SK-N-SH (cell line): ENCODE results near the gene FOXG1. TPM values are rescaled to one million over a fixed set of nuclear protein-coding genes. Genes with fewer than 3 reads are reported as not detected.

Source experiments
- CTCF ChIA-PET: fragments of 300-600, 350-600 bp; formaldehyde crosslinking; extraction: SDS; loops from one replicate; lab custom pipeline; 2021; lab: Yijun Ruan, JAX
- POLR2A ChIA-PET: fragments of 350-600 bp; sonication (Branson Sonifier 250); formaldehyde crosslinking; extraction: SDS; loops from one replicate; lab custom pipeline; 2020; ENCODE audit warnings: antibody characterized with exemption, inconsistent platforms; lab: Yijun Ruan, JAX
- DNase-seq: peaks from one replicate; pipeline ENCODE4 v3.0.0; 2012
- H2AFZ ChIP-seq: fragments of 200-600 bp; sonication (generic); 2 replicates; pipeline ENCODE4 v1.8.1; 2016; ENCODE audit warnings: antibody characterized with exemption, mild to moderate bottlenecking, low read depth
- H3F3A ChIP-seq: fragments of 200-600 bp; sonication (generic); replicated peaks from 2 replicates; pipeline ENCODE3; 2016; ENCODE audit warnings: antibody characterized with exemption, mild to moderate bottlenecking; ENCODE audit not compliant: insufficient read depth
- H3K27ac ChIP-seq, 2 experiments: fragments of 200-500 bp in 1 of 2; fragments of 200-600 bp in 1 of 2; sonication (Bioruptor generic) in 1 of 2; sonication (generic), shearing (Covaris generic) in 1 of 2; 2 replicates each; pipeline versions ENCODE4 v1.5.1 to v1.6.1; 2014 to 2016; ENCODE audit warnings: low read depth in 2 of 2, inconsistent platforms in 1 of 2, low read length in 1 of 2, mild to moderate bottlenecking in 1 of 2, mixed read lengths in 1 of 2
- H3K27me3 ChIP-seq: fragments of 200-600 bp; sonication (generic), shearing (Covaris generic); 2 replicates; pipeline ENCODE4 v1.6.1; 2016; ENCODE audit warnings: mixed run types; ENCODE audit not compliant: insufficient read depth
- H3K36me3 ChIP-seq, 2 experiments: fragments of 200-500 bp in 1 of 2; fragments of 200-600 bp in 1 of 2; sonication (Bioruptor generic) in 1 of 2; sonication (generic) in 1 of 2; replicated peaks in 1 of 2; 2 replicates each; pipeline versions ENCODE3 to v1.5.1; 2014 to 2016; ENCODE audit warnings: low read length in 1 of 2, mild to moderate bottlenecking in 1 of 2; ENCODE audit not compliant: insufficient read depth in 2 of 2, control insufficient read depth in 1 of 2
- H3K4me1 ChIP-seq, 2 experiments: fragments of 200-500 bp in 1 of 2; fragments of 200-600 bp in 1 of 2; sonication (Bioruptor generic) in 1 of 2; sonication (generic), shearing (Covaris generic) in 1 of 2; 2 replicates each; pipeline versions ENCODE4 v1.5.1 to v1.6.1; 2014 to 2016; ENCODE audit warnings: low read depth in 1 of 2, low read length in 1 of 2, mixed run types in 1 of 2; ENCODE audit not compliant: insufficient read depth in 2 of 2, control insufficient read depth in 1 of 2
- H3K4me2 ChIP-seq: fragments of 200-600 bp; sonication (generic), shearing (Covaris generic); 2 replicates; pipeline ENCODE4 v1.6.1; 2017; ENCODE audit warnings: mixed run types
- H3K4me3 ChIP-seq, 2 experiments: fragments of 200-500 bp in 1 of 2; fragments of 200-600 bp in 1 of 2; sonication (Bioruptor generic) in 1 of 2; sonication (generic), shearing (Covaris generic) in 1 of 2; 2 replicates each; pipeline versions ENCODE4 v1.5.1 to v1.8.1; 2014 to 2016; ENCODE audit warnings: low read depth in 2 of 2, inconsistent platforms in 1 of 2, low read length in 1 of 2, mild to moderate bottlenecking in 1 of 2, mixed read lengths in 1 of 2, moderate library complexity in 1 of 2
- H3K79me2 ChIP-seq: fragments of 200-600 bp; sonication (generic); 2 replicates; pipeline ENCODE4 v1.8.1; 2017; ENCODE audit warnings: mild to moderate bottlenecking; ENCODE audit not compliant: insufficient read depth
- H3K9ac ChIP-seq: fragments of 200-600 bp; sonication (generic); 2 replicates; pipeline ENCODE4 v1.6.1; 2017; ENCODE audit warnings: mixed run types
- H3K9me2 ChIP-seq: fragments of 200-600 bp; sonication (generic); 2 replicates; pipeline ENCODE4 v1.6.1; 2017; ENCODE audit warnings: mixed run types
- H3K9me3 ChIP-seq: fragments of 200-600 bp; sonication (generic); 2 replicates; pipeline ENCODE4 v1.6.1; 2017; ENCODE audit warnings: mixed run types, mild to moderate bottlenecking, moderate library complexity
- H4K20me1 ChIP-seq: fragments of 200-600 bp; sonication (generic); 2 replicates; pipeline ENCODE4 v1.6.1; 2017; ENCODE audit warnings: mild to moderate bottlenecking, mixed run types; ENCODE audit not compliant: insufficient read depth
- CTCF ChIP-seq: fragments of 200-600 bp; sonication (generic); IDR thresholded peaks from 2 replicates; pipeline ENCODE4 v1.6.1; 2017; ENCODE audit warnings: antibody characterized with exemption, mild to moderate bottlenecking, moderate library complexity
- EP300 ChIP-seq, 2 experiments: IDR thresholded peaks; 2 replicates each; pipeline versions ENCODE4 v1.4.0 to v1.6.1; 2012; ENCODE audit warnings: borderline replicate concordance in 1 of 2, low read depth in 1 of 2, low read length in 1 of 2
- EZH2phosphoT487 ChIP-seq: fragments of 200-600 bp; sonication (generic); IDR thresholded peaks from 2 replicates; pipeline ENCODE4 v1.6.1; 2017; ENCODE audit warnings: low read depth, mixed run types, mild to moderate bottlenecking, antibody characterized with exemption, moderate library complexity, borderline replicate concordance
- FOXM1 ChIP-seq: IDR thresholded peaks from 2 replicates; pipeline ENCODE4 v1.4.0; 2012; ENCODE audit warnings: low read depth, mild to moderate bottlenecking
- GABPA ChIP-seq: IDR thresholded peaks from 2 replicates; pipeline ENCODE4 v1.4.0; 2012; ENCODE audit warnings: low read depth, mild to moderate bottlenecking
- GATA2 ChIP-seq: sonication (generic); formaldehyde crosslinking; IDR thresholded peaks from 2 replicates; pipeline ENCODE4 v1.5.0; 2020; ENCODE audit warnings: mild to moderate bottlenecking, missing genetic modification reagents
- IRF3 ChIP-seq: fragments of 150-350 bp; IDR thresholded peaks from 2 replicates; pipeline ENCODE4 v1.6.1; 2016; ENCODE audit warnings: mild to moderate bottlenecking, low read depth, low read length
- MAX ChIP-seq: IDR thresholded peaks from 2 replicates; pipeline ENCODE4 v1.4.0; 2012; ENCODE audit warnings: low read depth
- MXI1 ChIP-seq: IDR thresholded peaks from 2 replicates; pipeline ENCODE4 v1.6.1; 2012; ENCODE audit warnings: mild to moderate bottlenecking, low read depth, low read length, improper control_type of control experiment
- NFIC ChIP-seq: IDR thresholded peaks from 2 replicates; pipeline ENCODE4 v1.4.0; 2012; ENCODE audit warnings: borderline replicate concordance
- NRF1 ChIP-seq: IDR thresholded peaks from 2 replicates; pipeline ENCODE4 v1.6.1; 2012; ENCODE audit warnings: low read depth, mild to moderate bottlenecking, low read length
- PBX3 ChIP-seq: IDR thresholded peaks from 2 replicates; pipeline ENCODE4; 2012
- POLR2AphosphoS5 ChIP-seq: IDR thresholded peaks from 2 replicates; pipeline ENCODE4 v1.6.1; 2012; ENCODE audit warnings: low read depth, low read length
- RAD21 ChIP-seq: IDR thresholded peaks from 2 replicates; pipeline ENCODE4 v1.6.1; 2012; ENCODE audit warnings: mild to moderate bottlenecking, low read length
- REST ChIP-seq: IDR thresholded peaks from 2 replicates; pipeline ENCODE4 v1.6.1; 2012; ENCODE audit warnings: mild to moderate bottlenecking, low read depth, low read length, moderate library complexity
- RFX5 ChIP-seq: IDR thresholded peaks from 2 replicates; pipeline ENCODE4 v1.6.1; 2012; ENCODE audit warnings: mild to moderate bottlenecking, improper control_type of control experiment, low read length
- SMC3 ChIP-seq: IDR thresholded peaks from 2 replicates; pipeline ENCODE4 v1.6.1; 2012; ENCODE audit warnings: low read depth, low read length, improper control_type of control experiment
- YY1 ChIP-seq: IDR thresholded peaks from 2 replicates; pipeline ENCODE4 v1.4.0; 2012; ENCODE audit warnings: low read depth, mild to moderate bottlenecking
- WGBS: methylation state at CpG from one replicate; pipeline ENCODE4 v1.1.6; 2017; ENCODE audit warnings: low lambda C conversion rate; 5-methylcytosine and 5-hydroxymethylcytosine counted together
- polyA plus RNA-seq, 3 experiments: library from polyadenylated mRNA; depleted of rRNA; stranded (reverse); fragments of >200 nt; gene quantifications; 2 replicates each; pipeline ENCODE4 v1.2.3, GENCODE V29; 2012

Gene FOXG1
- polyA plus RNA-seq, 1 of the 3 experiments (the other 2 are of a cell fraction) = not detected

DNA sequence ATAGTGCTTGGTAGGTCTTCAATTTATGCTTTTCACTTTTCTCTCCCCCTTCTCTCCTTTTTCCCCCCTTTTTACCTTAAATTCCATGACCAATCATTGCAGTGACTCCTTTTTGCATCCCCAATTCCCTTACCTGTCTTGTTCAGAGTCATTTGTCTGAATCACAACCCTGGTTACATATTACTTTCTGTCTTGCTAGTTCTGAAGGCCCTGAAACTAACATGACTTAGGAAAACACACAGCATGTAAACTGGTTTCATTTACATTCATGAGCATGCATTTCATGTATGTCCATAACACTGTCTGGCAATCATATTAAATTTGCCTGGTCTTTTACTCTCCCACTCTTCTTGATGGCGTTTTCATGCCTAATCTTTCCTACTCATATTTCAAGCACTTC, 20.3 kb upstream of the FOXG1 start (continued):
- TF ChIP-seq EZH2phosphoT487 (no peak), NRF1 (no peak), RFX5 (no peak), MXI1 (no peak), FOXM1 (no peak)

DNA sequence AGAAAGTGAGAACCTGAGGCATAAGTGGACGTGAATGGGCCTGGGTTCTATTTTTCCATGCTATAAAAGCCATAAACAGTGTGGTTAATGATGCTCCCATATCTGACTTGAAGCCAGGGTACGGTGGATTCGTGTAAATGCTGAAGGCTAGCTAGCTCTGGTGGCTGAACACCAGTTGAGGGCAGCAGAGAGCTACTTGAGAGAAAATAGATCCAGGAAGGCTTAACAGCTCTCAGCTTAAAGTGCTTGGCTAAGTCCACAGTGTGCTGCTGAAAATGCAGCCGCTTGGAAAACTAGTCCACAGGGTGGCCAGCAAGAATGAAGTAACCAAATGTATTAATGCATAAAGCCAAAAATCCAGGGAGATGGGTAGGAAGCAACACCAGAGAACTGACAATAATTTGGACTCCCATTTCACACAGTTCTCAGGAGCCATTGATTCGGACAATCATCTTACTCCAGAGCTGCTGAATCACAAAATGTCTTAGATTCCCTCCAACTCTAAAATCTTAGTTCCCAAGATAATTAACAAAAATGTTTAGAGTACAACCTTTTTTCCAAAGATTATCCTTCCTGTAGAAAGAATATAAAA, 15.0 kb upstream of the FOXG1 start:
- Histone ChIP-seq H3K9ac (no peak overlapping the region), H3K79me2 (no peaks in the 10 kb centered on the region), H4K20me1 (no peaks in the 10 kb centered on the region), H2AFZ (no peak overlapping the region), H3F3A (peaks cover 4% of the 10 kb centered on the region), H3K9me2 (no peaks in the 10 kb centered on the region), H3K4me2 (no peak overlapping the region), H3K4me1 (no peaks in the 10 kb centered on the region), H3K27me3 (peaks cover 27% of the 10 kb centered on the region)
- DNase-seq = peak; percentile 46
- 6% methylated on average over 5 of the region's 5 CpGs for WGBS
- TF ChIP-seq EZH2phosphoT487 = no peak
- TF ChIP-seq CTCF = peak; percentile 70
- TF ChIP-seq RAD21 = peak; percentile 58
- no peak for TF ChIP-seq REST
- TF ChIP-seq GABPA = no peak
- TF ChIP-seq NRF1 = no peak
- TF ChIP-seq SMC3 = peak; percentile 27; the same call in 1 of the 2 replicates
- TF ChIP-seq PBX3 = no peak
- TF ChIP-seq GATA2 (CRISPR knock-in tag) = no peak
- TF ChIP-seq NFIC = no peak
- TF ChIP-seq YY1 = no peak
- TF ChIP-seq IRF3 = no peak
- no peak for TF ChIP-seq MAX
- TF ChIP-seq EP300 (IDR thresholded peaks at IDR 0.05; ENCODE audit: borderline replicate concordance in 1 of 2, low read depth in 1 of 2, low read length in 1 of 2) = no peak
- no peak for TF ChIP-seq POLR2AphosphoS5
- TF ChIP-seq, all 33 proteins: peak for 3
- POLR2A ChIA-PET = no interaction called here
- CTCF ChIA-PET = interaction anchor here (0.7 to 1.6 kb wide), 6 partner anchors 9 to 770 kb away, joined by 3 to 5 read pairs (median 3); no protein-coding TSS in a partner anchor
- Histone ChIP-seq H3K27ac (no peak overlapping the region), H3K9me3 (no peaks in the 10 kb centered on the region), H3K36me3 (no peaks in the 10 kb centered on the region), H3K4me3 (no peak overlapping the region)
